RWPE2 (cell line): ENCODE data around the gene MYRF.

Source experiments
- ATAC-seq: fragments of 200-7000 bp; cut with Tn5 transposase; 3 replicates; pipeline ENCODE4 v1.9.1; 2021; ENCODE audit warnings: low read depth
- DNase-seq: peaks from one replicate; pipeline ENCODE4 v3.0.0-alpha.2; 2020; ENCODE audit warnings: low spot score
- H3K27ac ChIP-seq: fragments of 450-650 bp; 2 replicates; pipeline ENCODE4 v1.5.1; 2017; ENCODE audit warnings: mild to moderate bottlenecking; ENCODE audit not compliant: poor library complexity, severe bottlenecking
- H3K27me3 ChIP-seq: fragments of 250-450 bp; sonication (Bioruptor Pico); 2 replicates; pipeline ENCODE4 v1.5.1; 2021; ENCODE audit warnings: mild to moderate bottlenecking, moderate library complexity; ENCODE audit not compliant: insufficient read depth, poor library complexity, severe bottlenecking
- H3K36me3 ChIP-seq: fragments of 250-450 bp; sonication (Bioruptor Pico); 2 replicates; pipeline ENCODE4 v1.5.1; 2020; ENCODE audit warnings: low read depth, mild to moderate bottlenecking, moderate library complexity
- H3K4me1 ChIP-seq: fragments of 250-450 bp; sonication (Bioruptor Pico); 2 replicates; pipeline ENCODE4 v1.5.1; 2021; ENCODE audit warnings: mild to moderate bottlenecking, moderate library complexity; ENCODE audit not compliant: insufficient read depth, poor library complexity, severe bottlenecking
- H3K4me3 ChIP-seq: fragments of 250-450 bp; sonication (Bioruptor Pico); 2 replicates; pipeline ENCODE4 v1.5.1; 2021; ENCODE audit warnings: mild to moderate bottlenecking, moderate library complexity; ENCODE audit not compliant: severe bottlenecking
- H3K9me3 ChIP-seq: fragments of 250-450 bp; sonication (Bioruptor Pico); 2 replicates; pipeline ENCODE4 v1.5.1; 2021; ENCODE audit warnings: mild to moderate bottlenecking, moderate library complexity; ENCODE audit not compliant: severe bottlenecking
- CTCF ChIP-seq: fragments of 450-650 bp; IDR thresholded peaks from one replicate; pipeline ENCODE4 v1.5.1; 2017; ENCODE audit warnings: mild to moderate bottlenecking, moderate library complexity; ENCODE audit not compliant: poor library complexity, severe bottlenecking

The MYRF gene

GRCh38 chr11:61757213-61757862 is 4.9 kb downstream of the MYRF start:
- Histone ChIP-seq H3K27me3 (peaks cover 5% of the 10 kb centered on the region), H3K4me1 (peaks cover 2% of the 10 kb centered on the region), H3K9me3 (no peaks in the 10 kb centered on the region), H3K27ac (no peak overlapping the region), H3K4me3 (no peak overlapping the region), H3K36me3 (no peaks in the 10 kb centered on the region)
- no peak for DNase-seq
- no peak for ATAC-seq
- TF ChIP-seq CTCF, result no peak

DNA sequence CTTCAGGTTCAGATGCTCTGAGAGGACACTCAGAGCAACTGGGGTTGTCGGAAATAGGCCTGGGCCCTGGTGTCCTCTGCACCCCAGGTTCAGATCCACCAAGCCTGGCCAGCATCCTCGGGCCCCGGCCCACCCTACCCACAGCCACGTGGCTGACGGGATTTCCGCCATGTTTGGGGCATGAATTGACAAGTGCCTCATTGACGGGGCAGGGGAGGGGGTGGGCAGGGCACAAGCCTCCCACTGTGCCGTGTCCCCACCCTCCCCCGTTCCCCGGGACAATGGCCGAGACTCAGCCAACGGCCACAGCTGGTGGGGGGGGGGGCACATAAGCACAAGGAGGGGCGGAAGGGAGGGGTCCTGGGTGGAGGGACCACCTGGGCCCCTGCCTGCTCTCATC is 8.5 kb downstream of the MYRF start:
- ATAC-seq, result no peak
- DNase-seq, result no peak
- Histone ChIP-seq H3K4me1 (peaks cover 2% of the 10 kb centered on the region), H3K36me3 (no peaks in the 10 kb centered on the region), H3K27me3 (no peaks in the 10 kb centered on the region), H3K27ac (no peak overlapping the region), H3K4me3 (no peak overlapping the region), H3K9me3 (no peaks in the 10 kb centered on the region)
- no peak for TF ChIP-seq CTCF

DNA sequence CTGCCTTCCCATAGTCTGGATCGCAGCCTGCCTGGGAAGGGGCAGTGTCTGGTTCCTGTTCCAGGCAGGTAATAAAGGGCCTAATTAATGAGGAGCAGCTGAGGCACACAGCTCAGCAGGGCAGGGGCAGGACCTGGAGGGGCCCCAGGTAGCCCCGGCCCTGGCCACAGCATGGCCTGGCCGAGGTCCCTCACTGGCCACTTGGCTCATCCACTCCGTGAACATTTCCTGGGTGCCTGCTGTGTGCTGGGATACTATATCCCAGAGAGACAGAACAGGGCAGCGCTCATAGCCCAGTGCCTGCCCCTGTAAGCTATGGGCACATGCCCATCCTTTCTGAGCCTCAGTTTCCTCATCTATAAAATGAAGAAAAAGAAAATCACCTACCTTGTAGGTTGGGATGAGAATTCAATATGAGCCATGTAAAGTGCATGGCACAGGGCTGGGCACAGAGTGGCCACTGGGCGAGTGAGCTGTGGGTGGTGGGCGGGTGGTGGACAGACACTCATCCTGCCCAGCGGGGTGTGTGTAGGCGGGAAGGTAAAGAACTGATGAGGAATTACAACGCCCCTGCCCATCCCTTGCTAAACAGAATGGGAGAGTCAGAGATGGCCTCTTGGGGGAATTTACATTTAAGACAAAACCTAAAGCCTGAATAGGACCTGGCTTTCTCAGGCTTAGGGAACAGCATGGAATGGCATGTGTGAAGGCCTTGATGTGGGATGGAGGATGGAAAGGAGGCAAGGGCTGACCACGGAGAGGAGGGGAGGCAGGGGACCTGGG is 9.2 kb downstream of the MYRF start:
- H3K27me3 ChIP-seq, result no peaks in the 10 kb centered on the region
- H3K9me3 ChIP-seq, result no peaks in the 10 kb centered on the region
- ATAC-seq (no peak; the same call in 2 of the 3 replicates), DNase-seq (no peak)
- H3K4me1 ChIP-seq, result peaks cover 1% of the 10 kb centered on the region
- H3K27ac ChIP-seq, result no peak overlapping the region
- no peaks in the 10 kb centered on the region for H3K36me3 ChIP-seq
- no peak overlapping the region for H3K4me3 ChIP-seq
- TF ChIP-seq CTCF, result no peak

DNA sequence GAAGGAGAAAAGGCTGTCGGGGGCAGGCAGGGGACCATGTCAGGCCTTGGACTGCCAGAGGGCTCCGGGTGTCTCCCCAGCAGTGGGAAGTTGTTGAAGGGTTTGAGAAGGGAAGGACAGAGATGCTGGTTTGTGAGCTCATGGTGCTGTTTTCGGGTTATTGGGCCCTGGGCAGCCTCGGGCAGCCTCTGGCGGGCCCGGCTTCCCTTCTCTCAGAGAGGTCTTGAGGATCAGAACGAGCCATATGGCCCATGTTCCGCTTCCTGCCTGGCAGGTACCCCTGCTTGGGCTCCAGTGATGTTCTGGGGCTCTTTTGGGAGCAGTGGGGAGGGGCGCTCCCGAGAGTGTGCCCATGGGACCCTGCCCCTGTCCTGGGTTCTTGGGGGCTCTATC is 9.8 kb downstream of the MYRF start:
- Histone ChIP-seq H3K4me3 (no peak overlapping the region), H3K27me3 (no peaks in the 10 kb centered on the region), H3K9me3 (no peaks in the 10 kb centered on the region), H3K4me1 (no peaks in the 10 kb centered on the region), H3K27ac (no peak overlapping the region), H3K36me3 (no peaks in the 10 kb centered on the region)
- ATAC-seq (no peak), DNase-seq (no peak)
- TF ChIP-seq CTCF, result no peak

- no peak for DNase-seq
- H3K4me1 ChIP-seq, result no peaks in the 10 kb centered on the region
- TF ChIP-seq CTCF, result no peak
These were observed 10.4 kb downstream of the MYRF start for GRCh38 chr11:61762798-61763197.

More at GRCh38 chr11:61762798-61763197, 10.4 kb downstream of the MYRF start:
- no peaks in the 10 kb centered on the region for H3K36me3 ChIP-seq
- H3K4me3 ChIP-seq, result no peak overlapping the region
- ATAC-seq, result no peak
- no peaks in the 10 kb centered on the region for H3K27me3 ChIP-seq
- no peak overlapping the region for H3K27ac ChIP-seq
- no peaks in the 10 kb centered on the region for H3K9me3 ChIP-seq
